ENCODE measurements around the gene TMTC4. TPM values are rescaled to one million over a fixed set of nuclear protein-coding genes. Genes with fewer than 3 reads are reported as not detected.

TMTC4 gene
- total and polyA plus RNA-seq, 2 of the 4 experiments (the other 2 are of a cell fraction), result 8.4 to 14.3 TPM

DNA sequence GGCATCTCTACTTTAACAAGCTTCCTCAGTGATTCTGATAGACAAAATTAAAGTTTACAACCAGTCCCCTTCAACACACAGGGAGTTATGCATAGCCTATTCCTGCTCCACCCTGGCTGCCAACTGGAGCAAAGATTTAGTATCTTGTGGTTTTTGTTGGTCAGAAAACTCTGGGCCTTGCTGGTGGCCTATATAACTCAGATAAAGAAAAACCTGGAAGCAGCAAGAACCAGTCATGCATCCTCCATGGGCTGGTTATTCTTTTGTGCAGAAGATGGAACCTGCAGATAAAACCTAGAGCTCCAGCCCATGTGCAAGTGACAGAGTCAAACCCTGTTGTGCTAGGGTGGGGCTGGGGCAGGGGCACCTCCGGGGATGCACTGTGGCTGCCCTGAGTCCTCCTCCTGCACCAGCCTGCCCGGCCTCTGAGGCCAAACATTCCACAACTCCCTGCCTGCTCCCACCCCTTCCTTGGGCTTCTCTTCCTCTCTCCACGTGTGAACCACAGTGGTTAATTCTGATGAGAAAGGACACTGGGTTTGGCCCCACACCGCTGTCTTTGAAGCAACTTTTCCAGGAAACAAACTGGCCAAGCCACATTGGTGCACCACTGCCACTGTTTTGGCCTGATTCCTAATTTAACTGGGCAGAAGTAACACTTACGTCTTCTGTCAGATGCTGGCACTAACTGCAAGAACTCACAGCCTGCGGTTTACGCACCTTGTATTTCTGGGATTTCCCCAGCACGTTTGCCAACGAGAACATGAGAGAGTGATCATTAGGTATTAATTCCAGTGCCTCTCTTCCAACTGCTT lies 62.7 kb downstream of the TMTC4 start:
- no peak overlapping the region for H2BK15ac ChIP-seq (ENCODE audit: low read depth, low read length)
- no peak overlapping the region for H4K91ac ChIP-seq (ENCODE audit: insufficient read depth, low read depth, low read length)
- 100% methylated on average over 3 of the region's 9 CpGs; no CpG with 5 or more reads in 1 of the 2 experiments for WGBS, 2 experiments (ENCODE audit: extremely low coverage in 2 of 2, insufficient read length in 1 of 2)
- H3K23ac ChIP-seq (ENCODE audit: low read depth, low read length), result no peak overlapping the region
- H3K27me3 ChIP-seq (ENCODE audit: control insufficient read depth, insufficient read depth, low read length), result no peaks in the 10 kb centered on the region
- no peak overlapping the region for H4K5ac ChIP-seq (ENCODE audit: low read depth, low read length)
- dilution Hi-C loops (cut with HindIII; ENCODE audit: low sequenced_read_pairs, unreplicated experiment), result no loop called here
- H2BK20ac ChIP-seq (ENCODE audit: low read depth, low read length), result no peak overlapping the region
- no peak overlapping the region for H3K18ac ChIP-seq (ENCODE audit: low read depth, low read length)
- H3K14ac ChIP-seq (replicated peaks; ENCODE audit: low read depth, low read length), result no peak overlapping the region
- peaks cover 11% of the 10 kb centered on the region; the same call in 1 of the 2 replicates for H3K36me3 ChIP-seq (ENCODE audit: control insufficient read depth, insufficient read depth, low read length)
- in situ Hi-C loops (cut with MboI; ENCODE audit: low sequenced_read_pairs), result no loop called here
- intact Hi-C loops (cut with micrococcal nuclease), result no loop called here
- ATAC-seq (ENCODE audit: low read depth), result no peak
- no peaks in the 10 kb centered on the region for H3K9me1 ChIP-seq (ENCODE audit: insufficient read depth, low read length)
- no peaks in the 10 kb centered on the region for H3K4me1 ChIP-seq (ENCODE audit: control insufficient read depth, insufficient read depth, low read length)
- CTCF ChIA-PET, result interaction anchor here (0.6 kb wide), 2 partner anchors 12 to 1467 kb away, joined by 3 to 4 read pairs; no protein-coding TSS in a partner anchor
- no peak overlapping the region for H2AK9ac ChIP-seq (replicated peaks; ENCODE audit: low read depth, low read length, poor library complexity)
- H2BK120ac ChIP-seq (ENCODE audit: low read depth, low read length), result no peak overlapping the region
- no peak overlapping the region for H2AFZ ChIP-seq (replicated peaks; ENCODE audit: low read length, poor library complexity)
- H3K9ac ChIP-seq (ENCODE audit: low read depth, low read length), result no peak overlapping the region
- H3K9me3 ChIP-seq (ENCODE audit: control insufficient read depth, insufficient read depth, low read length), result no peaks in the 10 kb centered on the region
- H3K4me2 ChIP-seq (ENCODE audit: low read depth, low read length), result no peak overlapping the region
- no peaks in the 10 kb centered on the region for H4K20me1 ChIP-seq (ENCODE audit: insufficient read depth, low read length)
- H3K27ac ChIP-seq (ENCODE audit: insufficient read depth, low read length), result no peak overlapping the region
- no peaks in the 10 kb centered on the region for H3K79me1 ChIP-seq (ENCODE audit: low read depth in 1 of 2, low read length in 2 of 2)
- no peak overlapping the region for H3K4ac ChIP-seq (ENCODE audit: low read depth, low read length)
- BruUV-seq (replicated peaks), result no TSS peak
- POLR2A ChIA-PET (ENCODE audit: unreplicated experiment), result no interaction called here
- no peak overlapping the region for H3K4me3 ChIP-seq (ENCODE audit: insufficient read depth, low read depth, low read length)
- DNase-seq, result no peak
- no peak overlapping the region for H2BK5ac ChIP-seq (ENCODE audit: low read depth, low read length, poor library complexity, severe bottlenecking)
- no peak overlapping the region for H3K56ac ChIP-seq (ENCODE audit: extremely low read depth, insufficient read depth, low read length)
- no peak overlapping the region for H4K8ac ChIP-seq (ENCODE audit: low read depth in 2 of 2, low read length in 2 of 2)
- H2AK5ac ChIP-seq (ENCODE audit: low read depth, low read length), result no peak overlapping the region
- TF ChIP-seq FOS (IDR thresholded peaks at IDR 0.05; ENCODE audit: low read depth, low read length) (no peak), SMC3 (IDR thresholded peaks at IDR 0.05; ENCODE audit: low read depth, low read length) (no peak), MXI1 (IDR thresholded peaks at IDR 0.05; ENCODE audit: borderline replicate concordance, low read depth, low read length) (no peak), NFE2L2 (IDR thresholded peaks at IDR 0.05; ENCODE audit: low read depth, low read length) (no peak), RFX5 (IDR thresholded peaks at IDR 0.05; ENCODE audit: low read depth, low read length) (no peak), RCOR1 (IDR thresholded peaks at IDR 0.05; ENCODE audit: insufficient replicate concordance, low read length) (no peak), CHD1 (IDR thresholded peaks at IDR 0.05; ENCODE audit: low read depth, low read length) (no peak), MAFK (IDR thresholded peaks at IDR 0.05; ENCODE audit: low read depth, low read length) (no peak), CEBPB (IDR thresholded peaks at IDR 0.05; ENCODE audit: low read depth, low read length) (no peak), RAD21 (IDR thresholded peaks at IDR 0.05; ENCODE audit: low read length) (no peak), MAZ (IDR thresholded peaks at IDR 0.05; ENCODE audit: borderline replicate concordance, low read depth, low read length) (no peak), POLR2A (IDR thresholded peaks at IDR 0.05; ENCODE audit: low read depth, low read length) (no peak)
- TF ChIP-seq, protein P1, sequence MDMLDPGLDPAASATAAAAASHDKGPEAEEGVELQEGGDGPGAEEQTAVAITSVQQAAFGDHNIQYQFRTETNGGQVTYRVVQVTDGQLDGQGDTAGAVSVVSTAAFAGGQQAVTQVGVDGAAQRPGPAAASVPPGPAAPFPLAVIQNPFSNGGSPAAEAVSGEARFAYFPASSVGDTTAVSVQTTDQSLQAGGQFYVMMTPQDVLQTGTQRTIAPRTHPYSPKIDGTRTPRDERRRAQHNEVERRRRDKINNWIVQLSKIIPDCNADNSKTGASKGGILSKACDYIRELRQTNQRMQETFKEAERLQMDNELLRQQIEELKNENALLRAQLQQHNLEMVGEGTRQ (IDR thresholded peaks at IDR 0.05; ENCODE audit: low read depth, low read length), result no peak
- TF ChIP-seq, protein P2, sequence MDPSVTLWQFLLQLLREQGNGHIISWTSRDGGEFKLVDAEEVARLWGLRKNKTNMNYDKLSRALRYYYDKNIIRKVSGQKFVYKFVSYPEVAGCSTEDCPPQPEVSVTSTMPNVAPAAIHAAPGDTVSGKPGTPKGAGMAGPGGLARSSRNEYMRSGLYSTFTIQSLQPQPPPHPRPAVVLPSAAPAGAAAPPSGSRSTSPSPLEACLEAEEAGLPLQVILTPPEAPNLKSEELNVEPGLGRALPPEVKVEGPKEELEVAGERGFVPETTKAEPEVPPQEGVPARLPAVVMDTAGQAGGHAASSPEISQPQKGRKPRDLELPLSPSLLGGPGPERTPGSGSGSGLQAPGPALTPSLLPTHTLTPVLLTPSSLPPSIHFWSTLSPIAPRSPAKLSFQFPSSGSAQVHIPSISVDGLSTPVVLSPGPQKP (IDR thresholded peaks at IDR 0.05; ENCODE audit: borderline replicate concordance, low read depth, low read length), result no peak
- TF ChIP-seq, protein P3, sequence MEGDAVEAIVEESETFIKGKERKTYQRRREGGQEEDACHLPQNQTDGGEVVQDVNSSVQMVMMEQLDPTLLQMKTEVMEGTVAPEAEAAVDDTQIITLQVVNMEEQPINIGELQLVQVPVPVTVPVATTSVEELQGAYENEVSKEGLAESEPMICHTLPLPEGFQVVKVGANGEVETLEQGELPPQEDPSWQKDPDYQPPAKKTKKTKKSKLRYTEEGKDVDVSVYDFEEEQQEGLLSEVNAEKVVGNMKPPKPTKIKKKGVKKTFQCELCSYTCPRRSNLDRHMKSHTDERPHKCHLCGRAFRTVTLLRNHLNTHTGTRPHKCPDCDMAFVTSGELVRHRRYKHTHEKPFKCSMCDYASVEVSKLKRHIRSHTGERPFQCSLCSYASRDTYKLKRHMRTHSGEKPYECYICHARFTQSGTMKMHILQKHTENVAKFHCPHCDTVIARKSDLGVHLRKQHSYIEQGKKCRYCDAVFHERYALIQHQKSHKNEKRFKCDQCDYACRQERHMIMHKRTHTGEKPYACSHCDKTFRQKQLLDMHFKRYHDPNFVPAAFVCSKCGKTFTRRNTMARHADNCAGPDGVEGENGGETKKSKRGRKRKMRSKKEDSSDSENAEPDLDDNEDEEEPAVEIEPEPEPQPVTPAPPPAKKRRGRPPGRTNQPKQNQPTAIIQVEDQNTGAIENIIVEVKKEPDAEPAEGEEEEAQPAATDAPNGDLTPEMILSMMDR (conservative IDR thresholded peaks at IDR 0.05; ENCODE audit: low read depth, low read length), result no peak

All from IMR-90 (cell line).